NB4 (cell line): ENCODE data around the gene PDGFD.

Source experiments
- MYC ChIP-seq: IDR thresholded peaks from 2 replicates; pipeline ENCODE4 v1.6.1; 2011; ENCODE audit warnings: low read depth, low read length
- TF ChIP-seq, protein P1 (sequence below): IDR thresholded peaks from one replicate; pipeline ENCODE4 v1.5.1; 2012; ENCODE audit warnings: low read depth, low read length
- TF ChIP-seq, protein P2 (sequence below): IDR thresholded peaks from 2 replicates; pipeline ENCODE4 v1.6.1; 2011; ENCODE audit warnings: low read depth, low read length

- TF ChIP-seq, protein P1, sequence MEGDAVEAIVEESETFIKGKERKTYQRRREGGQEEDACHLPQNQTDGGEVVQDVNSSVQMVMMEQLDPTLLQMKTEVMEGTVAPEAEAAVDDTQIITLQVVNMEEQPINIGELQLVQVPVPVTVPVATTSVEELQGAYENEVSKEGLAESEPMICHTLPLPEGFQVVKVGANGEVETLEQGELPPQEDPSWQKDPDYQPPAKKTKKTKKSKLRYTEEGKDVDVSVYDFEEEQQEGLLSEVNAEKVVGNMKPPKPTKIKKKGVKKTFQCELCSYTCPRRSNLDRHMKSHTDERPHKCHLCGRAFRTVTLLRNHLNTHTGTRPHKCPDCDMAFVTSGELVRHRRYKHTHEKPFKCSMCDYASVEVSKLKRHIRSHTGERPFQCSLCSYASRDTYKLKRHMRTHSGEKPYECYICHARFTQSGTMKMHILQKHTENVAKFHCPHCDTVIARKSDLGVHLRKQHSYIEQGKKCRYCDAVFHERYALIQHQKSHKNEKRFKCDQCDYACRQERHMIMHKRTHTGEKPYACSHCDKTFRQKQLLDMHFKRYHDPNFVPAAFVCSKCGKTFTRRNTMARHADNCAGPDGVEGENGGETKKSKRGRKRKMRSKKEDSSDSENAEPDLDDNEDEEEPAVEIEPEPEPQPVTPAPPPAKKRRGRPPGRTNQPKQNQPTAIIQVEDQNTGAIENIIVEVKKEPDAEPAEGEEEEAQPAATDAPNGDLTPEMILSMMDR: no peak
- TF ChIP-seq, protein P2, sequence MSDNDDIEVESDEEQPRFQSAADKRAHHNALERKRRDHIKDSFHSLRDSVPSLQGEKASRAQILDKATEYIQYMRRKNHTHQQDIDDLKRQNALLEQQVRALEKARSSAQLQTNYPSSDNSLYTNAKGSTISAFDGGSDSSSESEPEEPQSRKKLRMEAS: no peak
- no peak for TF ChIP-seq MYC
Measured at GRCh38 chr11:103862802-103863174, 301.2 kb downstream of the PDGFD start.
